Embryonic facial prominence (tissue), 1 donor: ENCODE data around the gene CTU2.

Experiments
- DNase-seq: peaks from one replicate; pipeline ENCODE4 v3.0.0-alpha.2; 2016; ENCODE audit errors: extremely low spot score

Gene CTU2

GRCh38 chr16:88760424-88761142, 54.3 kb downstream of the CTU2 start:
- DNase-seq, result no peak

GRCh38 chr16:88761143-88761534, 54.8 kb downstream of the CTU2 start:
- DNase-seq, result no peak

- DNase-seq, result no peak
These were observed 55.5 kb downstream of the CTU2 start for GRCh38 chr16:88761830-88762229.

- no peak for DNase-seq
These were observed 56.1 kb downstream of the CTU2 start for GRCh38 chr16:88762258-88762870.

GRCh38 chr16:88762941-88763340, 56.6 kb downstream of the CTU2 start:
- DNase-seq, result no peak

- DNase-seq, result no peak
These were observed 57.3 kb downstream of the CTU2 start for GRCh38 chr16:88763502-88764053.

GRCh38 chr16:88764080-88764479, 57.8 kb downstream of the CTU2 start:
- DNase-seq, result no peak

GRCh38 chr16:88764913-88765349, 58.6 kb downstream of the CTU2 start:
- DNase-seq, result no peak
